SK-N-MC (cell line): ENCODE measurements around the gene TRMT2A.

Source experiments
- EZH2 ChIP-seq: fragments of 200-600 bp; sonication (generic); IDR thresholded peaks from one replicate; pipeline ENCODE4 v1.6.1; 2017; ENCODE audit warnings: antibody characterized with exemption
- FOXP2 ChIP-seq: optimal IDR thresholded peaks from 2 replicates; pipeline ENCODE3; 2011; ENCODE audit warnings: mild to moderate bottlenecking, moderate library complexity; ENCODE audit not compliant: insufficient read depth; ENCODE audit errors: extremely low read length, control extremely low read depth
- POLR2AphosphoS5 ChIP-seq: IDR thresholded peaks from 2 replicates; pipeline ENCODE4 v1.6.1; 2012; ENCODE audit warnings: mild to moderate bottlenecking, low read depth, low read length, borderline replicate concordance

DNA sequence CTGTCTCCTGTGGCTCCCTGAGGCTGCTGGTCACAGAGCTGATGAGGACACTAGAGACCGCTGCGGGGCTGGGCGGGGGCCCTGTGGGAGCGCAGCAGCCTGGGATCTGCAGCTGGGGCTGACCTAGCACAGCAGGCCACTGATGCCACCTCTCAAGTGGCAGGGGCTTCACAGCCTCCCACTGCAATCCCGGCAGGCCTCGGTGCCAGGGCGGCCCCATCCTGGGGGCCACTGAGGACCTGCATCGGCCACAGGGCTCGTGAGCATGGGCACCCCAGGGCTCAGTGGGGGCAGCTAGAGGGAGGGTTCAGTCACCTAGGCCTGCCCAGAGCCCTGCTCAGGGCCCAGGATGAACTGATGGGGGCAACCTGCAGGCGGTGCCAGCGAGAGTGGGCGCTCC lies 48.4 kb upstream of the TRMT2A start:
- no peak for TF ChIP-seq EZH2
- no peak for TF ChIP-seq POLR2AphosphoS5
- TF ChIP-seq FOXP2, result no peak
